Activated CD4-positive, alpha-beta T cell treated with anti-CD3 and anti-CD28 coated beads, Interleukin-2, amount 10 ng/mL, durations not matched to agents 7 days and 5 days (primary cell): Measurements from ENCODE around the gene SEMA4F. TPM values are rescaled to one million over a fixed set of nuclear protein-coding genes. Genes with fewer than 3 reads are reported as not detected.
"Not testable (repeated sequence)": the region's sequence is repeated elsewhere in the genome, so short reads cannot be mapped to it uniquely, and the experiment has no call there.

Experiments
- CTCF ChIA-PET: fragments of 350-600 bp; sonication (Branson Sonifier 250); formaldehyde crosslinking; loops from one replicate; lab custom pipeline; 2021; ENCODE audit warnings: antibody characterized with exemption; lab: Charles Lee
- POLR2A ChIA-PET: fragments of 350-600 bp; sonication (Branson Sonifier 250); formaldehyde crosslinking; loops from one replicate; lab custom pipeline; 2021; ENCODE audit warnings: antibody characterized with exemption; lab: Charles Lee
- DNase-seq: peaks from one replicate; pipeline ENCODE4 v3.0.0-alpha.2; 2020
- H3K27ac Mint-ChIP-seq: one replicate; pipeline ENCODE4 v1.8.0; 2021; ENCODE audit warnings: mild to moderate bottlenecking, moderate library complexity, mixed read lengths
- H3K27me3 Mint-ChIP-seq: one replicate; pipeline ENCODE4 v1.8.0; 2021; ENCODE audit warnings: mixed read lengths
- H3K36me3 Mint-ChIP-seq: one replicate; pipeline ENCODE4 v1.8.0; 2021; ENCODE audit warnings: low read depth, mixed read lengths
- H3K4me1 Mint-ChIP-seq: one replicate; pipeline ENCODE4 v1.8.0; 2021; ENCODE audit warnings: mixed read lengths
- H3K4me3 Mint-ChIP-seq: one replicate; pipeline ENCODE4 v1.8.0; 2021; ENCODE audit warnings: mild to moderate bottlenecking, moderate library complexity, mixed read lengths
- H3K9me3 Mint-ChIP-seq: one replicate; pipeline ENCODE4 v1.8.0; 2021; ENCODE audit warnings: mixed read lengths
- total RNA-seq, 2 experiments: library from RNA; stranded (reverse); gene quantifications; one replicate each; pipeline ENCODE4 v1.2.3, GENCODE V29; 2021

Gene SEMA4F, protein sequence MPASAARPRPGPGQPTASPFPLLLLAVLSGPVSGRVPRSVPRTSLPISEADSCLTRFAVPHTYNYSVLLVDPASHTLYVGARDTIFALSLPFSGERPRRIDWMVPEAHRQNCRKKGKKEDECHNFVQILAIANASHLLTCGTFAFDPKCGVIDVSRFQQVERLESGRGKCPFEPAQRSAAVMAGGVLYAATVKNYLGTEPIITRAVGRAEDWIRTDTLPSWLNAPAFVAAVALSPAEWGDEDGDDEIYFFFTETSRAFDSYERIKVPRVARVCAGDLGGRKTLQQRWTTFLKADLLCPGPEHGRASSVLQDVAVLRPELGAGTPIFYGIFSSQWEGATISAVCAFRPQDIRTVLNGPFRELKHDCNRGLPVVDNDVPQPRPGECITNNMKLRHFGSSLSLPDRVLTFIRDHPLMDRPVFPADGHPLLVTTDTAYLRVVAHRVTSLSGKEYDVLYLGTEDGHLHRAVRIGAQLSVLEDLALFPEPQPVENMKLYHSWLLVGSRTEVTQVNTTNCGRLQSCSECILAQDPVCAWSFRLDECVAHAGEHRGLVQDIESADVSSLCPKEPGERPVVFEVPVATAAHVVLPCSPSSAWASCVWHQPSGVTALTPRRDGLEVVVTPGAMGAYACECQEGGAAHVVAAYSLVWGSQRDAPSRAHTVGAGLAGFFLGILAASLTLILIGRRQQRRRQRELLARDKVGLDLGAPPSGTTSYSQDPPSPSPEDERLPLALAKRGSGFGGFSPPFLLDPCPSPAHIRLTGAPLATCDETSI
- 1 to 10 TPM; 6.5 to 8.3 TPM for total RNA-seq

GRCh38 chr2:74653985-74654882 is at the start of gene SEMA4F:
Gene SEMA4F, plus strand, starts transcription at chr2:74654247. Its CDS starts 130 bp downstream, at chr2:74654377.
- peaks cover 7% of the 10 kb centered on the region for H3K27me3 Mint-ChIP-seq
- H3K9me3 Mint-ChIP-seq: peaks cover 4% of the 10 kb centered on the region
- ChIA-PET CTCF (interaction anchor here (0.7 to 2.2 kb wide), 4 partner anchors 9 to 668 kb away, joined by 3 to 7 read pairs (median 4); no protein-coding TSS in a partner anchor), POLR2A (interaction anchor here (0.6 kb wide), 1 partner anchor 79 kb away, joined by 3 read pairs; no protein-coding TSS in a partner anchor)
- peak; percentile 97 for DNase-seq
- H3K36me3 Mint-ChIP-seq: peaks cover 2% of the 10 kb centered on the region
- peaks cover 20% of the 10 kb centered on the region for H3K4me1 Mint-ChIP-seq
- peak within 1 kb of the TSS; percentile 42 for H3K27ac Mint-ChIP-seq
- H3K4me3 Mint-ChIP-seq: peak within 1 kb of the TSS; percentile 72

GRCh38 chr2:74606927-74607326 is 47.1 kb upstream of the SEMA4F start:
- no peak overlapping the region for H3K27ac Mint-ChIP-seq
- no peak overlapping the region for H3K4me3 Mint-ChIP-seq
- ChIA-PET POLR2A (no interaction called here), CTCF (no interaction called here)
- H3K36me3 Mint-ChIP-seq: no peaks in the 10 kb centered on the region
- no peak for DNase-seq
- H3K4me1 Mint-ChIP-seq: peaks cover 17% of the 10 kb centered on the region
- no peaks in the 10 kb centered on the region for H3K9me3 Mint-ChIP-seq
- H3K27me3 Mint-ChIP-seq: peaks cover 61% of the 10 kb centered on the region

- Mint-ChIP-seq H3K27ac (no peak overlapping the region), H3K4me3 (no peak overlapping the region), H3K27me3 (peaks cover 36% of the 10 kb centered on the region), H3K9me3 (no peaks in the 10 kb centered on the region), H3K4me1 (peaks cover 13% of the 10 kb centered on the region), H3K36me3 (peaks cover 3% of the 10 kb centered on the region)
- no peak for DNase-seq
- ChIA-PET CTCF (no interaction called here), POLR2A (no interaction called here)
Observed at GRCh38 chr2:74617122-74617521, 36.9 kb upstream of the SEMA4F start.

DNA sequence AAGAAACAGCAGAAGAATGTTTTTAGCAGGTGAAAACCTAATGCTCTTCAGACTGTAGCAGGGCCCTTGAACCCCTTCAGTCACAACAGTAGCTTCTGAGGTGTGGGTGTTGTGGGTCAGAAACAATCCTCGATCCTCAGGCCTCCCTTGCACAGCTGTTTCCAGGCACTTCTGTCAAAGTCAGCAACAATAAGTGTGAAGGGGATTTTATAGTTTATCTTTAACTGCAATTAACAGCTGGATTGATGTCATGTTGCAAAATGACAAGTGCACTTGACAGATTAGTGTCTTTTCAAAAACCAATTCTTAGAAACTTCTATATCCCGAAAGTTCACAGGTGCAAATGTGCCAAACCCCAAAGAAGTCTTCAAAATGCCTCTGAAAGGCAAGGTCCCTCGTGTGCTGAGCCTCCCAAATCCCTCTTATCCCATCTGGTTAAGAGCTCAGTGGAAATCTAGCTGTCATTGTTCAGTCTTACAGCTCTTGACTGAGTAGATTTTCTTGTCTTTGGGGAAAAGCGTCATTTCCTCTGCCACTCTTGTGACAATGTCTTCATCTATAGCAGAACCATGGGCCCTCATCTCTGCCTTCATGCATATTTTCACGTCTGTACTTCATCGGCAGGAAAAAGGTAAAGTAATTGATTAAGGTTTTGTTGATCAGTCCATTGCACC is 35.5 kb upstream of the SEMA4F start:
- peaks cover 3% of the 10 kb centered on the region for H3K36me3 Mint-ChIP-seq
- H3K4me1 Mint-ChIP-seq: peaks cover 13% of the 10 kb centered on the region
- H3K4me3 Mint-ChIP-seq: no peak overlapping the region
- H3K27me3 Mint-ChIP-seq: peaks cover 25% of the 10 kb centered on the region
- CTCF ChIA-PET: interaction anchor here (1.0 to 1.6 kb wide), 4 partner anchors 18 to 129 kb away, joined by 3 to 5 read pairs (median 3); no protein-coding TSS in a partner anchor
- DNase-seq: no peak
- H3K27ac Mint-ChIP-seq: no peak overlapping the region
- H3K9me3 Mint-ChIP-seq: no peaks in the 10 kb centered on the region
- POLR2A ChIA-PET: no interaction called here

DNA sequence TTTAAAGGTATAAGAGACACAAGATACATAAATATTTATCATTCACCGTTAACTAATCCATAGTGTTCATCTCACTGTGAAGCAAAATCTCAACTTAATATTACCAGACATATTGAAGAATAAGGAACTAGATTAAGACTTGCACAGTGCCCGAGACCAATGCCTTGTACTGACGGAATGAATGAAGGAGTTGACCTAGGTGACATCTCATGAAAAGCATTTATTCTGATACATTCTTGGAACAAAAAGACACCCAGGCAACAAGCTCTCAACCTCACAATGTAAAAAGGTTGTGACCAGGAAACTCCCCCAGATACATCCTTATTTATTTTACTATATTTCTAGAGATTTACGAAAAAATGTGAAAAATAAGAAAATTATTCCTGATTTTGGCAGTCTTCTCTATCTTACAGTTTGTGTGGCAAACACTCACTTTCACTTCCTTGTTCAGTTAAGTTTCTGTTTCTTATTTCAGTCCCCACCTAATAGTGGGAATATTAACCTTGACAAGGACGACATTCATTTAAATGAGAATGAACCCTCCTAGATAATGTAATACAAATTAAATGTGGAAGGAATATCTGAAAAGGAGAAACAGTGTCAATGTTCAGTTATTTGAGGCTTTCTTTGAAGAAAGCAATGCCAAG is 34.3 kb upstream of the SEMA4F start:
- Mint-ChIP-seq H3K27me3 (peaks cover 18% of the 10 kb centered on the region), H3K9me3 (no peaks in the 10 kb centered on the region), H3K36me3 (peaks cover 3% of the 10 kb centered on the region), H3K27ac (peak overlapping the region; percentile 46), H3K4me3 (no peak overlapping the region), H3K4me1 (peaks cover 13% of the 10 kb centered on the region)
- CTCF ChIA-PET: interaction anchor here (0.9 to 1.6 kb wide), 2 partner anchors 32 to 34 kb away, joined by 3 to 5 read pairs; partner anchors contain the start of gene SEMA4F
- DNase-seq: no peak
- POLR2A ChIA-PET: no interaction called here

DNA sequence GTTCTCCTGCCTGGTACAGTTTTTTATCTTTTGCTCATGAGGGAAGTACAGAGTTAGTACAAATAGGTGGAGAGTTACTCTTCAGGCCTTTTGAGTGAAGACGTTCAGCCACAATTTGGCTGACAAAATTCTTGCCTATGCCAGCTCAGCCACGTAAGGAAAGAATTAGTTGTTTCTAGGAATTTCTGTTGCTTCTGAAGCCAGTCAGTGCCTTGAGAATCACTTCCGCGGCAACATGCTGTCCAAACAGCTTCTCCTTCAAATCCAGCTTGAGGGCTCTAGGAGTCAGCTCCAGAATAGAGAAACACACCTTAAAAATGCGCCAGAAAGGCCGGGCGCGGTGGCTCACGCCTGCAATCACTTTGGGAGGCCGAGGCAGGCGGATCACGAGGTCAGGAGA is 33.4 kb upstream of the SEMA4F start:
- H3K4me3 Mint-ChIP-seq: no peak overlapping the region
- ChIA-PET POLR2A (no interaction called here), CTCF (no interaction called here)
- no peak for DNase-seq
- H3K4me1 Mint-ChIP-seq: peaks cover 13% of the 10 kb centered on the region
- H3K9me3 Mint-ChIP-seq: no peaks in the 10 kb centered on the region
- H3K27ac Mint-ChIP-seq: no peak overlapping the region
- peaks cover 12% of the 10 kb centered on the region for H3K27me3 Mint-ChIP-seq
- peaks cover 3% of the 10 kb centered on the region for H3K36me3 Mint-ChIP-seq

DNA sequence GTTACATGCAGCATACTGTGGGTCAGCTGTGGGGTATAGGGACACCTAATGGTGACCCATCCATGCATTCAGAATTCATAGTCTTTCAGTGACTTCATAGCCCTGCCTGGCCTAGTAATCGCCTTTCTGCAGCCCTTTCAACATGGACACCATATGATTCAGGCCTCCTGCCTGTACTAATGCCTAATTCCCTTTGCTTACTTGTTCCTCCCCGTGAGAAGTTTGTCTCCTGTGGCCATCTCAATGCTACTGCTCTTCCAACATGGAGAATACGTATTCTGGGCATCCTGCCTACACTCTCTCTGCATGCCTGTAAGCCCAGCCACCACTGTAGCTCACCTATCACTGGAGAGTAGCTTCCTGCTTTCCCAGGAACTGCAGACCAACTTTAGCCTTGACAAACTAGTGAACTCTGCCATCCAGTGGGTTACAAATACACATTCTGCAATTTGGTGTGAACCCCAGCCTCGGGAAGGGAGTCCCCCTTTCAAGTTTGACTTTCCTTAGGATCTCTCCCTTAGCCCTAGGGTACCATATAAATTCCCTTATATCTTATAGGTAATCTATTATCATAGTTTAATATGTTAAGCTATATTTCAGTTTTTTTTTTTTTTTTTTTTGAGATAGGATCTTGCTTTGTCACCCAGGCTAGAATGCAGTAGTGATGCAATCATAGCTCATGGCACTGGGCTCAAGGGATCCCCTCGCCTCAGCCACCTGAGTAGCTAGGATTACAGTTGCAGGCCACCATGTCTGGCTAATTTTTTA is 28.2 kb upstream of the SEMA4F start:
- Mint-ChIP-seq H3K27ac (no peak overlapping the region), H3K27me3 (peaks cover 6% of the 10 kb centered on the region), H3K4me1 (no peaks in the 10 kb centered on the region), H3K9me3 (no peaks in the 10 kb centered on the region), H3K4me3 (no peak overlapping the region), H3K36me3 (no peaks in the 10 kb centered on the region)
- ChIA-PET CTCF (interaction anchor here (0.6 kb wide), 1 partner anchor 198 kb away, joined by 5 read pairs; no protein-coding TSS in a partner anchor), POLR2A (no interaction called here)
- no peak for DNase-seq

DNA sequence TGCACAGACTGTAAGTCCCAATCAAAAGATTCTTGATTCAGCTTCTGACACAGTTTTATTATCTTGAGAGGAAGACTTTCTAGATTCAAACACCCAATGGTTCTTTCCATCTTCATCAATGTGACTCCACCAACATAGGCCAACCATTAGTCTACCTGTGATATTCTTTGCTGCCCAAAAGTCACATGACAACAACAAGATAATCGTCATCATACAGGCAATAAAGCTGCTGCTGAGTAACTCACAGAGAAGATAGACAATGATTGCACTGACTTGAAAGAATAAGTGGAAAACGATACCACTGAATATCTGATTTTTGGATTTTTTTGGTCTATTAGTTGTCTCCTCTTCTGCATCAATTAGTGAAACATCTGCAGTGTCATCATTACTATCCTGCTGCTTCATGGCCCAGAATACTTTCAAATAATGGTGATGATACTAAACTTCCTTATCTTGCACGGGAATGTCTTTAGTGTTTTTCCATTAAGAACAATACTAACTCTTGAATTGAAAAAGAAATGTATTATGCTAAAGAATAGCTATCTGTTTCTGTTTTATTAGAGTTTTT is 25.4 kb upstream of the SEMA4F start:
- ChIA-PET POLR2A (no interaction called here), CTCF (interaction anchor here (1.4 kb wide), 1 partner anchor 9 kb away, joined by 4 read pairs; no protein-coding TSS in a partner anchor)
- Mint-ChIP-seq H3K4me3 (no peak overlapping the region), H3K27ac (no peak overlapping the region), H3K9me3 (no peaks in the 10 kb centered on the region), H3K36me3 (no peaks in the 10 kb centered on the region), H3K4me1 (no peaks in the 10 kb centered on the region), H3K27me3 (peaks cover 11% of the 10 kb centered on the region)
- DNase-seq: no peak

DNA sequence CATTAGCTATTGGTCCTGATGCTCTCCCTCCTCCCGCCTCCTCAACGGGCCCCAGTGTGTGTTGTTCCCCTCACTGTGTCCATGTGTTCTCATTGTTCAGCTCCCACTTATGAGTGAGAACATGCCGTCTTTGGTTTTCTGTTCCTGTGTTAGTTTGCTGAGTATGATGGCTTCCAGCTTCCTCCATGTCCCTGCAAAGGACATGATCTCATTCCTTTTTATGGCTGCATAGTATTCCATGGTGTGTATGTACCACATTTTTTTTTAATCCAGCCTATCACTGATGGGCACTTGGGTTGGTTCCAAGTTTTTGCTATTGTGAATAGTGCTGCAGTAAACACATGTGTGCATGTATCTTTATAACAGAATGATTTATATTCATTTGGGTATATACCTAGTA is 23.6 kb upstream of the SEMA4F start:
- H3K4me3 Mint-ChIP-seq, DNase-seq, H3K4me1 Mint-ChIP-seq, CTCF ChIA-PET, POLR2A ChIA-PET, H3K27ac Mint-ChIP-seq, H3K36me3 Mint-ChIP-seq, H3K9me3 Mint-ChIP-seq: not testable (repeated sequence)
- peaks cover 17% of the 10 kb centered on the region for H3K27me3 Mint-ChIP-seq

GRCh38 chr2:74632209-74632938 is 21.7 kb upstream of the SEMA4F start:
- Mint-ChIP-seq H3K27me3 (peaks cover 29% of the 10 kb centered on the region), H3K36me3 (no peaks in the 10 kb centered on the region), H3K4me1 (no peaks in the 10 kb centered on the region), H3K27ac (no peak overlapping the region), H3K9me3 (no peaks in the 10 kb centered on the region), H3K4me3 (no peak overlapping the region)
- CTCF ChIA-PET: interaction anchor here (1.2 kb wide), 1 partner anchor 9 kb away, joined by 3 read pairs; no protein-coding TSS in a partner anchor
- no peak for DNase-seq
- POLR2A ChIA-PET: no interaction called here
